PC-3 (cell line): Measurements from ENCODE around the gene PLEKHA5. TPM values are rescaled to one million over a fixed set of nuclear protein-coding genes. Genes with fewer than 3 reads are reported as not detected.

Source experiments
- ATAC-seq: fragments of 200-7000 bp; cut with Tn5 transposase; 2 replicates; pipeline ENCODE4 v1.9.1; 2020; ENCODE audit warnings: mild to moderate bottlenecking, moderate library complexity
- BruUV-seq: library from RNA; stranded (reverse); fragments of 400-500 nt; replicated peaks from 2 replicates; lab custom pipeline; 2021; lab: Mats Ljungman, UMichigan
- CTCF ChIA-PET: fragments of 300-600 bp; sonication (Branson Sonifier 250); formaldehyde crosslinking; loops from one replicate; lab custom pipeline; 2022; ENCODE audit warnings: antibody characterized with exemption; lab: Charles Lee
- POLR2A ChIA-PET: fragments of 300-600 bp; sonication (Branson Sonifier 250); formaldehyde crosslinking; loops from one replicate; lab custom pipeline; 2022; ENCODE audit warnings: antibody characterized with exemption; ENCODE audit not compliant: unreplicated experiment; lab: Charles Lee
- DNase-seq: peaks from one replicate; pipeline ENCODE4 v3.0.0-alpha.2; 2015
- H2AFZ ChIP-seq: fragments of 300-600 bp; sonication (generic); 2 replicates; pipeline ENCODE4 v1.6.0; 2016; ENCODE audit warnings: antibody characterized with exemption, low read length
- H3F3A ChIP-seq: fragments of 300-600 bp; sonication (generic); one replicate; pipeline ENCODE4 v1.6.0; 2017; ENCODE audit warnings: antibody characterized with exemption, low read length, control low read depth, mild to moderate bottlenecking; ENCODE audit not compliant: unreplicated experiment
- H3K27ac ChIP-seq: fragments of 300-600 bp; sonication (generic); 2 replicates; pipeline ENCODE4 v1.5.1; 2016; ENCODE audit warnings: mild to moderate bottlenecking, low read length
- H3K27me3 ChIP-seq: fragments of 300-600 bp; sonication (generic); 2 replicates; pipeline ENCODE4 v1.6.1; 2016; ENCODE audit warnings: low read length, mixed read lengths
- H3K36me3 ChIP-seq: fragments of 300-600 bp; sonication (generic); 2 replicates; pipeline ENCODE4 v1.6.1; 2016; ENCODE audit warnings: low read depth, mixed run types, low read length, mixed read lengths
- H3K4me1 ChIP-seq: fragments of 300-600 bp; sonication (generic); 2 replicates; pipeline ENCODE4 v1.5.1; 2016; ENCODE audit warnings: low read length; ENCODE audit not compliant: insufficient read depth
- H3K4me2 ChIP-seq: fragments of 300-600 bp; sonication (generic); 2 replicates; pipeline ENCODE4 v1.6.0; 2016; ENCODE audit warnings: low read length
- H3K4me3 ChIP-seq: fragments of 300-600 bp; sonication (generic); 2 replicates; pipeline ENCODE4 v1.5.1; 2016; ENCODE audit warnings: mild to moderate bottlenecking, low read length, mixed read lengths
- H3K79me2 ChIP-seq: fragments of 300-600 bp; sonication (generic); 2 replicates; pipeline ENCODE4 v1.6.1; 2017; ENCODE audit warnings: low read length, mixed read lengths
- H3K9ac ChIP-seq: fragments of 300-600 bp; sonication (generic); 2 replicates; pipeline ENCODE4 v1.6.0; 2016; ENCODE audit warnings: mild to moderate bottlenecking, low read length
- H3K9me2 ChIP-seq: fragments of 300-600 bp; sonication (generic); replicated peaks from 2 replicates; pipeline ENCODE4 v1.6.1; 2016; ENCODE audit warnings: mixed run types, low read length, mixed read lengths
- H3K9me3 ChIP-seq: fragments of 300-600 bp; sonication (generic); 2 replicates; pipeline ENCODE4 v1.6.1; 2016; ENCODE audit warnings: low read length, mixed read lengths
- H4K20me1 ChIP-seq: fragments of 300-600 bp; sonication (generic); 2 replicates; pipeline ENCODE4 v1.6.1; 2016; ENCODE audit warnings: low read length, mixed read lengths
- CTCF ChIP-seq: fragments of 300-600 bp; sonication (generic); conservative IDR thresholded peaks from 2 replicates; pipeline ENCODE4 v1.5.1; 2017; ENCODE audit warnings: antibody characterized with exemption, low read depth, mild to moderate bottlenecking, low read length
- EZH2 ChIP-seq: fragments of 300-600 bp; sonication (generic); IDR thresholded peaks from one replicate; pipeline ENCODE4 v1.6.1; 2017; ENCODE audit warnings: antibody characterized with exemption, mild to moderate bottlenecking, low read length; ENCODE audit not compliant: unreplicated experiment
- EZH2phosphoT487 ChIP-seq: fragments of 300-600 bp; sonication (generic); IDR thresholded peaks from 2 replicates; pipeline ENCODE4 v1.6.1; 2018; ENCODE audit warnings: mild to moderate bottlenecking, antibody characterized with exemption, low read length, borderline replicate concordance
- intact Hi-C: fragments of 100-400 bp; cut with micrococcal nuclease; formaldehyde crosslinking; loops from 2 replicates; pipeline ENCODE4 v1.9.0; 2023
- total RNA-seq: library from RNA; depleted of rRNA; stranded (reverse); fragments of >200 nt; gene quantifications from 2 replicates; pipeline ENCODE4 v1.2.3, GENCODE V29; 2014

The PLEKHA5 gene
- total RNA-seq, 1 experiment from 2014 or later, result 16.7 TPM

GRCh38 chr12:19423166-19423930 is 293.8 kb downstream of the PLEKHA5 start:
- H3K4me2 ChIP-seq, result no peak overlapping the region
- DNase-seq, result no peak
- H3K27ac ChIP-seq, result no peak overlapping the region
- H3K9ac ChIP-seq, result no peak overlapping the region
- intact Hi-C loops, result no loop called here
- TF ChIP-seq CTCF, result no peak
- no peak for TF ChIP-seq EZH2phosphoT487
- TF ChIP-seq EZH2, result no peak
- no peaks in the 10 kb centered on the region for H3F3A ChIP-seq
- no peak for ATAC-seq
- no peaks in the 10 kb centered on the region for H3K36me3 ChIP-seq
- ChIA-PET POLR2A (no interaction called here), CTCF (no interaction called here)
- H3K79me2 ChIP-seq, result no peaks in the 10 kb centered on the region
- H3K9me3 ChIP-seq, result no peaks in the 10 kb centered on the region
- no peak overlapping the region for H3K4me3 ChIP-seq
- H3K27me3 ChIP-seq, result no peaks in the 10 kb centered on the region
- no peaks in the 10 kb centered on the region for H4K20me1 ChIP-seq
- no TSS peak for BruUV-seq
- H3K4me1 ChIP-seq, result no peaks in the 10 kb centered on the region
- H2AFZ ChIP-seq, result no peak overlapping the region
- H3K9me2 ChIP-seq, result no peaks in the 10 kb centered on the region
